Measurements from ENCODE around the gene ASCC1.
"Not testable (repeated sequence)": the region's sequence is repeated elsewhere in the genome, so short reads cannot be mapped to it uniquely, and the experiment has no call there.

The ASCC1 gene

DNA sequence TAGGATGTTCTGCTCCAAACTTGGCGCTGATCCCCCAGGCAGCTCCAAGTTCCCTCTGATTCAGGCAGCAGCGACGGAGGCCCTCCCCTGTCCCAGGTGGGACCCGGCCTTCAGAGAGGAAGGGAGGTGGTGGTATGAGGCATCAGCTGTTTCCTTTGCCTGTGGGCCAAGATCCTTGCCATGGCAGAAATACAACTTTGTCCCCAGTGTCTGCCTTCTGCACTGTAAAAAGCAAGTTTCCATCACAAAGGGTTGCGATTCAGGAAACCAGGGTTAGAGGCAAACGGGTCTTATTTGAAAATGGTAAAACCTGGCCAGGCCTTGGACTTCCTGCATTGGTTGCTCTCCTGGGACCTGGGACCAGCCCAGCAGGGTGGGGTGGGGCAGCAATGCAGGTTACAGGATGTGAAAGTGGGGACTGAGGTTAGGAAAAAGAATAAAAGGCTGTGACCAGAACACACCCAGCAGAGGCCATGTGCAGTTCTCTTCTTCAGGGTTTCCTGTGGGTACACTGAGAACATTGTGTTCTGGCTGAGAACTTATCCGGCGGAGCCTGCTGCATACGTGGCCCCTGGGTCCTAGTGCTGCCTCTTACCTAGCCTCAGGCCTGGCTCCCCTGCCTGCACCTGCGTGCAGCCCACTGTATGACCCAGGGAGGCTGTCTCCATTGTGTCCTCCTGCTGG lies 32.5 kb upstream of the ASCC1 start:
- DNase-seq: no peak

DNA sequence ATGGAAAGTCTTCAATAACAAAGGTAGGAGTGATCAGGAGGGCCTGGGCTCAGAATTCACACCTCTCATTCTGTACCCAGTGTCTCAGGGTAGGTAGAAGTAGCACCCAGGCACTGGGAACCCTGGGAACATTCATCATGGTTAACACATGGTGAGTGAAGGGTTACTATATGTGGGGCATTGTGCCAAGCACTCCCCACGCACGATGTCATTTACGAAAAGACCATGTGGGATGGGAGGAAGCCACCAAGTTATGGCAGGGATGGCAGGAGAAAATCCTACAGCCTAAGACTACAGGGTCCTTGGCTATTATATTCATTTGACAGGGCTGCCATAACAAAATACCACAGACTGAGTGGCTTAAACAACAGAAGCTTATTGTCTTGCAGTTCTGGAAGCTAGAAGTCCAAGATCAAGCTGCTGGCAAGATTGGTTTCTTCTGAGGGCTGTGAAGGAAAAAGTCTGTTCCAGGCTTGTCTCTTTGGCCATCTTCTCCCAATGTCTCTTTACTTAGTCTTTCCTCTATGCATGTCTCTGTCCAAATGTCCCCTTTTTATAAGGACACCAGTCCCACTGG lies 30.0 kb upstream of the ASCC1 start:
- no peak for DNase-seq

DNA sequence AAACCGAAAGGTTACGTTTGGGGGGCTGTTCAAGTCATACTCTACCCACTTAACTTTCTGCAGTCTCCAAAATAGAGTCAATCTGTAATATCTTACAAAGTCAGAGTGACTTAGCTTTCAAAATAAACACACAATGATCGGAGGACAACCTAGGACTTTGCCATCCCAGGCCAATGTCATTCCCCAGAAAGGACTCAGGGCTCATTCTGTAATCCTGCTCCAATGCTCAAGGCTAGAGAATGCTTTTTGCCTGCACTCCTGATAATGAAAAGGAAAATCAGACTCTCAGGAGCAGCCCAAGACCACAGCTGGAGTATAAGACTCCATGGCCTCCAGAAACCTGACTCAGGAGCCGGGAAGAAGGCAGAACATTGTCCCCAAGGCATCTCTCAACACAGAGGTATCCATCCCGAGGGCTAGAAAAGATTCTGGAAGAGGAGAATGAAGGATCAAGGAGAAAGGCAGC lies 28.5 kb upstream of the ASCC1 start:
- no peak for DNase-seq

GRCh38 chr10:72243822-72244437 lies 27.9 kb upstream of the ASCC1 start:
- DNase-seq: peak; percentile 93

- peak; percentile 55 for DNase-seq
Measured at GRCh38 chr10:72242675-72243074, 26.6 kb upstream of the ASCC1 start.

DNA sequence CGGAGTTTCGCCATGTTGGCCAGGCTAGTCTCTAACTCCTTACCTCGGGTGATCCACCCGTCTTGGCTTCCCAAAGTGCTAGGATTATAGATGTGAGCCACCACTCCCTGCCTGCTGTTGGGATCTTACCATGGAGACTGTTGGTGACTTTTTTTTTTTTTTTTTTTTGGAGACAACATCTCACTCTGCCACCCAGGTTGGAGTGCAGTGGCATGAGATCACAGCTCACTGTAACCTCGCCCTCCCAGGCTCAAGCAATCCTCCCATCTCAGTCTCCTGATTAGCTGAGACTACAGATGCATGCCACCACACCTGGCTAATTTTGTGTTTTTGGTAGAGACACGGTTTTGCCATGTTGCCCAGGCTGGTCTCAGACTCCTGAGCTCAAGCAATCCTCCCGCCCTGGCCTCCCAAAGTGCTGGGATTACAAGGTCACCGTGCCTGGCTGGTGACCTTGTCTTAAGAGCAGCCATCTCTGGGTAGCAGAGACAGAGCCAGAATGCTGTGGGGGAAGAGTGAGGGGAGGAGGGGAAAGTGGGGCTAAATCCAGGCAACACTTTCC lies 25.7 kb upstream of the ASCC1 start:
- no peak for DNase-seq

- DNase-seq: no peak
Measured at GRCh38 chr10:72240371-72240770, 24.3 kb upstream of the ASCC1 start.

GRCh38 chr10:72239409-72239808 lies 23.3 kb upstream of the ASCC1 start:
- DNase-seq: no peak

- no peak for DNase-seq
Measured at GRCh38 chr10:72238392-72239175, 22.5 kb upstream of the ASCC1 start.

- DNase-seq: no peak
Measured at GRCh38 chr10:72235544-72236279, 19.6 kb upstream of the ASCC1 start.

- DNase-seq: no peak
Measured at GRCh38 chr10:72234560-72235095, 18.6 kb upstream of the ASCC1 start.

DNA sequence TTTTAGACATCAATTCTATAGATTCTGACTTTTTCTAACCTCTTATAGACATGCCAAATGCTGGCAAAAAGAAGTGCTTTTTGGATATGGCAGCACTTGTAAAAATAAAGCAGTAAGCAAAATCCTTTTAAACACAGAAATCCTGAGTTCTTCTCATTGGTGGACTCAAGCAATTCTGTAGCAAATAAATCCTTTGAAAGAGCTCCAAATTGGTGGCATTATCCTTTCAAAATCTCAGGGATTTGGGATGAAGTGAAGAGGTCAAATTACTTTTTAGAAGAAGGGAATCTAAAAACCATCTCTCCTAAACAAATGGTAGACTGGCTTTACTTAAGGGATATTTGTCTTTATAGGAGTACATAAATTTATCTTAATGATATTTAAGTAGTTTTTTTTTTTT lies 17.5 kb upstream of the ASCC1 start:
- DNase-seq: no peak

GRCh38 chr10:72229261-72230251 lies 13.5 kb upstream of the ASCC1 start:
- no peak for DNase-seq

- no peak for DNase-seq
Measured at GRCh38 chr10:72228318-72228751, 12.3 kb upstream of the ASCC1 start.

GRCh38 chr10:72227826-72228225 lies 11.8 kb upstream of the ASCC1 start:
- DNase-seq: no peak

DNA sequence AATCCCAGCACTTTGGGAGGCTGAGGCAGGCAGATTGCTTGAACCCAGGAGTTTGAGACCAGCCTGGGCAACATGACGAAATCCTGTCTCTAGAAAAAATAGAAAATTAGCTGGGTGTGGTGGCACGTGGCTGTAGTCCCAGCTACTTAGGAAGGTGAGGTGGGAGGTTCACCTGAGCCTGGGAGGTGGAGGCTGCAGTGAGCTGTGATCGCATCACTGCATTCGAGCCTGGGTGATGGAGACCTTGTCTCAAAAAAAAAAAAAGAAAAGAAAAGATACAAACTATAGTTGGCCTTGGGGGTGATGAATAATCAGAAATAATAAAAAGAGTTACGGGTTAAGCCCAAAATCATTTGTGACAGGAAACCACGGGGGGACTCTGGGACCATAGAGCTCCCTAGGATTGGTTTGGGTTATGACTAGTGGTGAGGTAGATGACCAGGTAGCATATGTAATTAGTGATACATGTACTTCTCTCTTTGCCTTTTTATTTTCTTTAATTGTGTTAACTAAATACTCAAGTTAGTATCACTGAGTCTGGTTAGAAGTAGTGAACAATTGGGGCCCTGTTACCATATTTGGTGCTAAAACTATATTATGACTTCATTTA lies 10.4 kb upstream of the ASCC1 start:
- no peak for DNase-seq

- not testable (repeated sequence) for DNase-seq
Measured at GRCh38 chr10:72224191-72224590, 8.1 kb upstream of the ASCC1 start.

- no peak for DNase-seq
Measured at GRCh38 chr10:72223743-72224101, 7.6 kb upstream of the ASCC1 start.

DNA sequence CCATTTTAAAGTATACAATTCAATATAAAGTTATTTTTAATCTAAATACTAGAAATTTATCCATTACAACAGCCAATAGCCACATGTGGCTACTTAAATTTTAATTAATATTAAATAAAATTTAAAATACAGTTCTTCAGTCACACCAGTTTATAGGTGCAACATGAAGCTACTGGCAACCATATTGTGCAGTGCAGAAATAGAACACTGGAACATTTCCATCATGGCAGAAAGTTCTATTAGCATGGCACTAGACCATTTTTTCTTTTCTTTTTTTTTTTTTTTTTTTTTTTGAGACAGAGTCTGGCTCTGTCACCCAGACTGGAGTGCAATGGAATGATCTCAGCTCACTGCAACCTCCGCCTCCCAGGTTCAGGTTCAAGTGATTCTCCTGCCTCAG lies 5.2 kb upstream of the ASCC1 start:
- DNase-seq: no peak

DNA sequence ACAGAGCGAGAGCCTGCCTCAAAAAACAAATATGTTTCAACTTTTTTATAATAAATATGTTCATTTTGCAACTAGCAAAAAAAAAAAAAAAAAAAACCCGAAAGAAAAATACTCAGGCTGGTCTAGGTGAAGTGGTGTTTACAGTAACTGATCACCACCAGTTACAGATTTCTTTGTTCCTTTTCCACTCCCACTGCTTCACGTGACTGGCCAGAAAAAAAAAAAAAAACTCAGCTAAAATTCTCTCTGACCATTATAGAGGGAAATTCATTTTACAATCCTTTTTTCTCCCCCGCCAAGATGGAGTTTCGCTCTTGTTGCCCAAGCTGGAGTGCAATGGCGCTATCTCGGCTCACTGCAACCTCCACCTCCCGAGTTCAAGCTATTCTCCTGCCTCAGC lies 4.6 kb upstream of the ASCC1 start:
- no peak for DNase-seq

Measured in fibroblast of skin of back (primary cell).